ENCODE data around the gene RAB11FIP4. TPM values are rescaled to one million over a fixed set of nuclear protein-coding genes. Genes with fewer than 3 reads are reported as not detected.

Gene RAB11FIP4
- total and polyA plus RNA-seq, 2 of the 8 experiments (the other 6 are each of a cell fraction or from before 2014, with no cell fraction given) = 21.7 to 53.2 TPM

- no peak for TF ChIP-seq TBP (IDR thresholded peaks at IDR 0.05; ENCODE audit: low read depth, low read length)
- no peak for TF ChIP-seq SIN3A (conservative IDR thresholded peaks at IDR 0.05 in 1 of 2, IDR thresholded peaks at IDR 0.05 in 1 of 2; ENCODE audit: low read depth in 1 of 2, low read length in 2 of 2)
Observed at GRCh38 chr17:31494259-31495021, 103.0 kb downstream of the RAB11FIP4 start (continued).
